D721Med (cell line): ENCODE measurements around the gene PEMT.

Experiments used
- DNase-seq: peaks from one replicate; pipeline ENCODE4 v3.0.0; 2011; ENCODE audit warnings: low spot score; ENCODE audit not compliant: insufficient read length
- FAIRE-seq: peaks from 2 replicates; lab custom pipeline; 2011; peaks lifted over from hg19 to GRCh38; lab: Jason Lieb, UNC
- CTCF ChIP-seq: IDR thresholded peaks from 2 replicates; pipeline ENCODE4 v1.5.1; 2012; ENCODE audit warnings: mild to moderate bottlenecking, control low read depth; ENCODE audit not compliant: insufficient read depth; ENCODE audit errors: missing control alignments

PEMT gene

GRCh38 chr17:17456251-17456650, 135.3 kb downstream of the PEMT start:
- no peak for FAIRE-seq
- DNase-seq = no peak
- TF ChIP-seq CTCF = no peak
